H1 (cell line): ENCODE data around the gene AGPAT4. TPM values are rescaled to one million over a fixed set of nuclear protein-coding genes. Genes with fewer than 3 reads are reported as not detected.

Source experiments
- CEBPB ChIP-seq: IDR thresholded peaks from 2 replicates; pipeline ENCODE4 v1.6.1; 2012; ENCODE audit warnings: low read depth, low read length
- CHD2 ChIP-seq: IDR thresholded peaks from 2 replicates; pipeline ENCODE4 v1.6.1; 2012; ENCODE audit warnings: low read length, improper control_type of control experiment
- CHD7 ChIP-seq: fragments of 300-600 bp; sonication (generic); IDR thresholded peaks from 2 replicates; pipeline ENCODE4 v1.7.1; 2012; ENCODE audit warnings: low read length, moderate library complexity, mild to moderate bottlenecking, inconsistent platforms; ENCODE audit not compliant: insufficient replicate concordance
- EZH2 ChIP-seq: fragments of 200-600 bp; sonication (generic); IDR thresholded peaks from 2 replicates; pipeline ENCODE4 v1.7.1; 2012; ENCODE audit warnings: low read depth, mild to moderate bottlenecking, moderate library complexity, low read length, inconsistent platforms; ENCODE audit not compliant: severe bottlenecking
- JUN ChIP-seq: IDR thresholded peaks from 2 replicates; pipeline ENCODE4 v1.6.1; 2011; ENCODE audit warnings: low read depth, mild to moderate bottlenecking, improper control_type of control experiment, low read length
- JUND ChIP-seq: IDR thresholded peaks from 2 replicates; pipeline ENCODE4 v1.6.1; 2011; ENCODE audit warnings: mild to moderate bottlenecking, improper control_type of control experiment, low read length
- KDM1A ChIP-seq: fragments of 200-600, 300-600 bp; sonication (generic); IDR thresholded peaks from 2 replicates; pipeline ENCODE4 v1.7.1; 2016; ENCODE audit warnings: mild to moderate bottlenecking, low read length, borderline replicate concordance
- PHF8 ChIP-seq: fragments of 200-600 bp; sonication (generic); conservative IDR thresholded peaks from 2 replicates; pipeline ENCODE4 v1.7.1; 2012; ENCODE audit warnings: low read depth, mild to moderate bottlenecking, inconsistent platforms, low read length, moderate library complexity
- POLR2AphosphoS5 ChIP-seq: IDR thresholded peaks from 2 replicates; pipeline ENCODE4 v1.6.1; 2011; ENCODE audit warnings: low read depth, low read length
- RXRA ChIP-seq: IDR thresholded peaks from 2 replicates; pipeline ENCODE4 v1.6.1; 2011; ENCODE audit warnings: low read depth, mild to moderate bottlenecking, low read length, moderate library complexity; ENCODE audit not compliant: insufficient read depth
- SUZ12 ChIP-seq: fragments of 200-600 bp; sonication (generic); IDR thresholded peaks from 2 replicates; pipeline ENCODE4 v1.6.1; 2012; ENCODE audit warnings: mild to moderate bottlenecking, inconsistent platforms, low read length, moderate library complexity, mixed read lengths
- polyA plus RNA-seq, 7 experiments: library from polyadenylated mRNA; depleted of rRNA in 3 of 7; stranded (reverse) in 5 of 7; unstranded in 2 of 7; fragments of >200 nt in 5 of 7; fragments of 200-250 nt in 2 of 7; gene quantifications; 1 replicate in 5 of 7; 2 replicates in 1 of 7; 4 replicates in 1 of 7; pipeline versions ENCODE4 v1.2.1 to v1.2.3, GENCODE V29; 2011 to 2013; ENCODE audit warnings: missing spikeins in 2 of 7, mixed read lengths in 2 of 7
- total RNA-seq: library from RNA; stranded (reverse); fragmentation: NEBNext Ultra II Directional; extraction: Animal tissue kit (Norgen Biotek cat#: 25700); gene quantifications from 2 replicates; pipeline ENCODE4 v1.2.1, GENCODE V29; 2021

Gene AGPAT4
- total and polyA plus RNA-seq, 2 of the 8 experiments (the other 6 are each of a cell fraction or from before 2014, with no cell fraction given), result 13.5 to 23.8 TPM

DNA sequence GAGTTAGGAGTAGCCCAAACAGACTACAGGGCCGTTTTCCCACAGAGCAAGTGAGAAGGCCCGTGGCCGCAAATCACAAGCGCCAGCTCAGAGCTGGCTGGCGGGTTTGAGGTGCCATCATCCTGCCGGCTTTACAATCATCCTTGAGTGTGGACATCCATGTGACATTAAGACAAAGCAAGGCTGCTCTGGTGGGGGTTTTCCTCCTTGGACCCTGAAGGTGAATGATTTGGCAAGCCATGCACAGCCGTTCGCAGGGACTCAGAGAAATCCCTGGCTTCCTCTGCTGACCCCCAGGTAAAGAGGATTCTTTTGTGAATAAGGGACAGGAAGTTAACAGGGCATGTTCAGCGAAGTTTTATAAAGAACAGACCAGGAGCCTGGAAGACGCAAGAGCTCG lies 137.2 kb downstream of the AGPAT4 start (continued):
- no peak for TF ChIP-seq CHD7
- TF ChIP-seq CHD2, result no peak
- no peak for TF ChIP-seq SUZ12
- no peak for TF ChIP-seq RXRA
- TF ChIP-seq EZH2, result no peak
- TF ChIP-seq CEBPB, result no peak
- no peak for TF ChIP-seq POLR2AphosphoS5
- no peak for TF ChIP-seq JUND
- TF ChIP-seq KDM1A, result no peak
- TF ChIP-seq PHF8, result no peak
- no peak for TF ChIP-seq JUN
